HFFc6 (cell line): Measurements from ENCODE around the gene WNK2. TPM values are rescaled to one million over a fixed set of nuclear protein-coding genes. Genes with fewer than 3 reads are reported as not detected.

Source experiments
- DNase-seq: peaks from one replicate; pipeline ENCODE4 v3.0.0-alpha.2; 2018
- H3K27ac Mint-ChIP-seq: 2 replicates; pipeline ENCODE4 v1.8.0; 2020; ENCODE audit warnings: mild to moderate bottlenecking, mixed read lengths
- H3K27me3 Mint-ChIP-seq: 2 replicates; pipeline ENCODE4 v1.8.0; 2021; ENCODE audit warnings: mild to moderate bottlenecking, moderate library complexity, mixed read lengths; ENCODE audit not compliant: insufficient read depth
- H3K36me3 Mint-ChIP-seq: 2 replicates; pipeline ENCODE4 v1.8.0; 2021; ENCODE audit warnings: low read depth, mixed read lengths
- H3K4me1 Mint-ChIP-seq: 2 replicates; pipeline ENCODE4 v1.8.0; 2020; ENCODE audit warnings: low read depth, mixed read lengths
- H3K4me3 Mint-ChIP-seq: 2 replicates; pipeline ENCODE4 v1.8.0; 2020; ENCODE audit warnings: mild to moderate bottlenecking, moderate library complexity, mixed read lengths
- H3K9me3 Mint-ChIP-seq: 2 replicates; pipeline ENCODE4 v1.8.0; 2020; ENCODE audit warnings: mild to moderate bottlenecking, mixed read lengths
- CTCF ChIP-seq: fragments of 200-600 bp; sonication (generic); IDR thresholded peaks from 2 replicates; pipeline ENCODE4 v1.5.0; 2021; ENCODE audit warnings: antibody characterized with exemption, mild to moderate bottlenecking
- total RNA-seq, 6 experiments: library from RNA; stranded (reverse); fragmentation: NEBNext Ultra II Directional; extraction: Animal tissue kit (Norgen Biotek cat#: 25700); gene quantifications; 2 replicates in 1 of 6; 3 replicates in 5 of 6; pipeline ENCODE4 v1.2.3, GENCODE V29; 2021

The WNK2 gene
- total RNA-seq, 6 experiments from 2014 or later: not detected

- H3K27me3 Mint-ChIP-seq: peaks cover 46% of the 10 kb centered on the region
- DNase-seq: no peak
- H3K9me3 Mint-ChIP-seq: no peaks in the 10 kb centered on the region
- no peaks in the 10 kb centered on the region for H3K4me1 Mint-ChIP-seq
- H3K36me3 Mint-ChIP-seq: no peaks in the 10 kb centered on the region
- no peak overlapping the region for H3K4me3 Mint-ChIP-seq
- TF ChIP-seq CTCF: no peak
- H3K27ac Mint-ChIP-seq: no peak overlapping the region
Observed at GRCh38 chr9:93240891-93241334, 57.0 kb downstream of the WNK2 start.

GRCh38 chr9:93243112-93243511, 59.2 kb downstream of the WNK2 start:
- Mint-ChIP-seq H3K27me3 (peaks cover 41% of the 10 kb centered on the region), H3K36me3 (no peaks in the 10 kb centered on the region), H3K27ac (no peak overlapping the region), H3K4me1 (no peaks in the 10 kb centered on the region), H3K9me3 (no peaks in the 10 kb centered on the region), H3K4me3 (no peak overlapping the region)
- no peak for TF ChIP-seq CTCF
- DNase-seq: no peak

DNA sequence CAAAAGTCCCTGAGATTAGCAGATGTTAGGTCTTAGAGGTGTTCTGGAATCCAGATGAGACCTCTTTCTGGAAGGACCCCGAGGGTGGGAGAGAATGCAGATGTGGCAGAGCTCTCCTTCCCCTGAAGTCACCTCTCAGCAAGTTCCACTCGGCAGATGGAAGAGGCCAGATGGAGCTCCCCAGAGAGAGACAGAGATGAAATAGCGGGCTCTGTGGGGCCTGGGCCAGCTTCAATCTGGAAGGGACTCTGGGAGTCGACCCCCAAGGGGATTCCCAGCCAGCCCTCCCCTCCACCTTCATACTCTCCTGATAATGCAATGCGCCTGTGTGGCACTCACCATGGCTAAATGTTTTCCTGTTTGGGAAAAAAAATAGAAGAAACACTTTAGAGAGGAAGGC, 60.2 kb downstream of the WNK2 start:
- Mint-ChIP-seq H3K36me3 (no peaks in the 10 kb centered on the region), H3K9me3 (no peaks in the 10 kb centered on the region), H3K27ac (no peak overlapping the region), H3K27me3 (peaks cover 40% of the 10 kb centered on the region), H3K4me3 (no peak overlapping the region), H3K4me1 (no peaks in the 10 kb centered on the region)
- TF ChIP-seq CTCF: no peak
- no peak for DNase-seq

GRCh38 chr9:93244510-93245436, 60.8 kb downstream of the WNK2 start:
- Mint-ChIP-seq H3K9me3 (no peaks in the 10 kb centered on the region), H3K4me1 (no peaks in the 10 kb centered on the region), H3K36me3 (no peaks in the 10 kb centered on the region), H3K4me3 (no peak overlapping the region), H3K27me3 (peaks cover 36% of the 10 kb centered on the region), H3K27ac (no peak overlapping the region)
- DNase-seq: no peak
- no peak for TF ChIP-seq CTCF

DNA sequence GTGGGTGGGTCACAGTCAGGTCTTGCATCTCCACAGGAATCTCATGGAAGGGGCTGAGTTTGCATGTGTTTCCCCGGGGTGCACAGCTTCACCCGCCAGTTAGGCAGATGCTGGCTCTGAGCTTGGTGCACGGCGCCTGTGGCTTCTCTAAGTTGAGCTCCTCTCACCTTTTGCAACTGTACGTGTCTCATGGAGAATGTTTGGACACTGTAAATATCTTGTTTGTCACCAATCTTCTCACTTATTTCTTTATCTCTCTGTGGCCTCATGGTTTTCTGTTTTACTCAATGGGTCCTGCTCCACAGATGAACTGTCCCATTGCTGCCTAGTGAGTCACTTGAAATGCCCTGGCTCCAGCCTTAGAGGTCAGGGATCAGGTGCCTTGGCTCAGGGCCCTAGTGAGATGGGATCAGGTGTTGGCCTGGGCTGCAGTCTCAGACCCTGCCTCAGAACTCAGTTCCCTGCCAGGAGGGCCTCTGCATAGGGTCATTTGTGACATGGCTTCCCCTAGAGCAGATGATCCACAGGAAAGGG, 61.6 kb downstream of the WNK2 start:
- no peak for DNase-seq
- Mint-ChIP-seq H3K36me3 (no peaks in the 10 kb centered on the region), H3K27ac (no peak overlapping the region), H3K4me1 (no peaks in the 10 kb centered on the region), H3K9me3 (no peaks in the 10 kb centered on the region), H3K4me3 (no peak overlapping the region), H3K27me3 (peaks cover 33% of the 10 kb centered on the region)
- TF ChIP-seq CTCF: no peak
